K562 (cell line): ENCODE results near the gene KCTD19. TPM values are rescaled to one million over a fixed set of nuclear protein-coding genes. Genes with fewer than 3 reads are reported as not detected.

Experiments used
- NR1H2 ChIP-seq: sonication (generic); formaldehyde crosslinking; IDR thresholded peaks from 2 replicates; pipeline ENCODE4 v1.4.0; 2020; ENCODE audit warnings: mild to moderate bottlenecking, missing genetic modification reagents
- PRDM10 ChIP-seq: fragments of 450-650 bp; IDR thresholded peaks from 2 replicates; pipeline ENCODE4 v1.6.1; 2018; ENCODE audit not compliant: partially characterized antibody
- ZNF785 ChIP-seq: fragments of 250-450 bp; sonication (Bioruptor Pico); IDR thresholded peaks from 2 replicates; pipeline ENCODE4 v1.4.0; 2020; ENCODE audit warnings: mild to moderate bottlenecking
- polyA plus RNA-seq, 8 experiments: library from polyadenylated mRNA; depleted of rRNA in 4 of 8; stranded (reverse) in 5 of 8; unstranded in 3 of 8; fragments of >200 nt; fragmentation: Nextera tagmentation in 2 of 8; fragmentation: Illumina TruSeq in 1 of 8; extraction: Ambion mirVana in 2 of 8; extraction: Trizol in 1 of 8; gene quantifications; 2 replicates each; pipeline versions ENCODE4 v1.2.1 to v1.2.3, GENCODE V29; 2011 to 2014; ENCODE audit warnings: inconsistent platforms in 1 of 8, missing spikeins in 1 of 8
- total RNA-seq, 7 experiments: library from RNA; depleted of rRNA in 6 of 7; stranded (reverse); fragments of >200 nt in 6 of 7; fragmentation: Illumina TruSeq in 2 of 7; extraction: Trizol in 2 of 7; gene quantifications; 2 replicates each; pipeline versions ENCODE4 v1.2.1 to v1.2.3, GENCODE V29; 2011 to 2021; ENCODE audit warnings: low replicate concordance in 1 of 7

The KCTD19 gene
- total and polyA plus RNA-seq, 9 of the 15 experiments (the other 6 are each of a cell fraction or from before 2014, with no cell fraction given), result 0.03 to 0.91 (median 0.22) TPM; not detected in 2

- TF ChIP-seq PRDM10, result no peak
- no peak for TF ChIP-seq NR1H2 (CRISPR knock-in tag)
- TF ChIP-seq ZNF785 (CRISPR knock-in tag), result no peak
- TF ChIP-seq, all 486 proteins: peak for 6
These were observed 41.6 kb downstream of the KCTD19 start (continued) for GRCh38 chr16:67284699-67285646.
